Measurements from ENCODE around the gene IQSEC3. TPM values are rescaled to one million over a fixed set of nuclear protein-coding genes. Genes with fewer than 3 reads are reported as not detected.
"Not testable (repeated sequence)": the region's sequence is repeated elsewhere in the genome, so short reads cannot be mapped to it uniquely, and the experiment has no call there.

Gene IQSEC3
- total RNA-seq, 2 donors from 2014 or later: 0.16 TPM; not detected in 1

DNA sequence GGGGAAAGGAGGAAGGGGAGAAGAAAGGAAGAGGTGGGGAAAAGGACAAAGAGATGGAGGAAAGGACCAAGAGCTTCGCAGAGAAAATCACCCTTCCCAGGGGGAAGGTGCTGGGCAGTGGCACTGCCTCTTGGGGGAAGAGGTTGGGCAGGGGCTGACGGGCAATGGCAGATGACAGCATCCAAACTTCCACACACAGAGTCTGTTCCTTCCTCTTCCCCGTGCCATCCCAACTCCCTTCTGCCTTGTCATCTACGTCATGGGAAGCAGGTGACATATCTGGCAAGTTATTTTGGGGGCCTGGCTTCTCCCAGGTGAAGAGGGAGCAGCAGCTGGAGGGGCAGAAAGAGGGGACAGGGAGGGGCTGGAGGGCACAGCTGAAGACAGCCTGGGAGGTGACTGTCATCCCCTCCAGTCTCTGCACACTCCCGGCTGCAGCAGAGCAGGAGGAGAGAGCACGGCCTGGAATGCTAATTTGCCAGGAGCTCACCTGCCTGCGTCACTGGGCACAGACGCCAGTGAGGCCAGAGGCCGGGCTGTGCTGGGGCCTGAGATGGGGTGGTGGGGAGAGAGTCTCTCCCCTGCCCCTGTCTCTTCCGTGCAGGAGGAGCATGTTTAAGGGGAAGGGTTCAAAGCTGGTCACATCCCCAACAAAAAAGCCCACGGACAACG, 43.9 kb upstream of the IQSEC3 start:
- intact Hi-C loops (cut with DNase I): no loop called here
- H3K4me3 ChIP-seq: no peak overlapping the region
- H3K9ac ChIP-seq (ENCODE audit: low read depth in 2 of 2, low read length in 2 of 2): no peak overlapping the region
- TF ChIP-seq, protein P1, sequence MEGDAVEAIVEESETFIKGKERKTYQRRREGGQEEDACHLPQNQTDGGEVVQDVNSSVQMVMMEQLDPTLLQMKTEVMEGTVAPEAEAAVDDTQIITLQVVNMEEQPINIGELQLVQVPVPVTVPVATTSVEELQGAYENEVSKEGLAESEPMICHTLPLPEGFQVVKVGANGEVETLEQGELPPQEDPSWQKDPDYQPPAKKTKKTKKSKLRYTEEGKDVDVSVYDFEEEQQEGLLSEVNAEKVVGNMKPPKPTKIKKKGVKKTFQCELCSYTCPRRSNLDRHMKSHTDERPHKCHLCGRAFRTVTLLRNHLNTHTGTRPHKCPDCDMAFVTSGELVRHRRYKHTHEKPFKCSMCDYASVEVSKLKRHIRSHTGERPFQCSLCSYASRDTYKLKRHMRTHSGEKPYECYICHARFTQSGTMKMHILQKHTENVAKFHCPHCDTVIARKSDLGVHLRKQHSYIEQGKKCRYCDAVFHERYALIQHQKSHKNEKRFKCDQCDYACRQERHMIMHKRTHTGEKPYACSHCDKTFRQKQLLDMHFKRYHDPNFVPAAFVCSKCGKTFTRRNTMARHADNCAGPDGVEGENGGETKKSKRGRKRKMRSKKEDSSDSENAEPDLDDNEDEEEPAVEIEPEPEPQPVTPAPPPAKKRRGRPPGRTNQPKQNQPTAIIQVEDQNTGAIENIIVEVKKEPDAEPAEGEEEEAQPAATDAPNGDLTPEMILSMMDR (IDR thresholded peaks at IDR 0.05): no peak
- DNase-seq: no peak
- no peaks in the 10 kb centered on the region for H3K4me1 ChIP-seq
- no peak overlapping the region for H3K27ac ChIP-seq
- no peaks in the 10 kb centered on the region for H3K36me3 ChIP-seq
- no peaks in the 10 kb centered on the region for H3K27me3 ChIP-seq
- no peaks in the 10 kb centered on the region for H3K9me3 ChIP-seq

DNA sequence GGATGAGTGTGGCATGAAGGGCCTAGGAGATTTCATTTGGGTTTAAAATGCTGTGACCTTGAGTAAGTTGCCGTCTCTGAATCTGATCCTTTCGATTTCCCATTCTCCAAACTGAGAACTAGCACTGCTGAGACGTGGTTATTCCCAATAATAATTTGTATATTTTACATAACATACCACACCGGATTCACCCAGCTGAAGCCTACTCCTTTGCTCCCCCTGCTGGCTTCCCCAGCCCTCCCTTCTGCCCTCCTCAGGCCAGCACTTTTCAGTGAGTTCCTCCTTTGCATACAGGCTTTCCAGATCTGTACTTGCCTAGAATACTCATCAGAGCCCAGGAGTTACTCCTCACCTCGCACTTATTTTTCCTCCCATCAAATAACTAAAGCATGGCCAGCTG, 38.7 kb upstream of the IQSEC3 start:
- intact Hi-C loops (cut with DNase I); H3K27me3 ChIP-seq; H3K36me3 ChIP-seq; DNase-seq; H3K4me1 ChIP-seq; H3K27ac ChIP-seq; H3K4me3 ChIP-seq; H3K9me3 ChIP-seq; H3K9ac ChIP-seq (ENCODE audit: low read depth in 2 of 2, low read length in 2 of 2): not testable (repeated sequence)

DNA sequence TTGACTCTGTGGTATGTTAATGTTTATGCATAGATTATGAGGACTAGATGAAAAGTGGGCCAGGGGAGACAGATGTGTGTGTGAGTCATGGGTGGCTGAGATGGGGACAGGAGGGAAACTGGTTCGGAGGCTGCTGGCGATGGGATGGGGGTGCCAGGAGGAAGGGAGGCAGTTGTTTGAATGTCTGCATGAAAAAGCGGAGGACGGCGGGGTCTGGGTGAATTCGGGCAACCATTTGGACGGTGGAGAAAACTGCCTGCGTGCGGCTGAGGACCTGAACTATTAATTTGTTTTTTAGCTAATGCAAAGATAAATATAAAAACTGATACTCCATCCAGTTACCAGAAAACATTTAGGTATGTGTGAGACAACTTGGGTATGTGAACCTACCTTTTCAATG, 27.8 kb upstream of the IQSEC3 start:
- H3K27ac ChIP-seq; intact Hi-C loops (cut with DNase I); H3K9ac ChIP-seq (ENCODE audit: low read depth in 2 of 2, low read length in 2 of 2); H3K4me1 ChIP-seq; DNase-seq; H3K36me3 ChIP-seq; H3K27me3 ChIP-seq; H3K9me3 ChIP-seq; H3K4me3 ChIP-seq: not testable (repeated sequence)

DNA sequence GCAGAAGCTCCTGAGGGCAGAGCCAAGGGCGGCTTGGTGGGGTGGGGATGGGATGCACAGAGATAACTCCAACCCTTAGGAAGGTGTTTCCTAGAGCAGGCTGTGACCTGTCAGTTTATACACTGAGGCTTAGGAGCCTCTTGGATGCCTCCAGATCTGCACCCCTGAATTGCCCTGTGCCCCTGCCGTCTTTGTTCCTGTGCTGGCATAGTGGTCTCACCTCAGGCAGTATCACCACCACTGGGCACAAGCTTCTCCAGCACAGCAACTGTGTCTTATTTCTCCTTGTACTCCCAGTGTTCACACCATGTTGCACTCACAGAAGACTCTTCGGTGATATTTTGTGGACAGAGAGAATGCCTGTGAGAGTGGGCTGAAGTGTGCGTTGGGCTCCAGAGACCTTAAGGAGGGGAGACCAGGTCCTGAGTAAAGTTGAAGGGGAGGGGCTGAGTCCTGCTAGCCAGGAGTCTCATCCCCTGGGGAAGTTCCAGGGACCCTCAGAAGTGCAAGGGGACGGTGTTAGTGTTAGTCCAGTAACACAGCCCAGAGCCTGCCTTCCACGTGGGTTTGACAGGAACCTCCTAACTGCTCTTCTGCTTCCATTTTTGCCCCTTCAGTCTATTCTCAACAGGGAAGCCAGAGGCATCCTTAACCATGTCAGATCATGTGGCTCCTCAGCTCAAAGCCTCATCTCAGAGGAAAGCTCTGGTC, 26.9 kb upstream of the IQSEC3 start:
- H3K27ac ChIP-seq; H3K4me1 ChIP-seq; H3K36me3 ChIP-seq; H3K9me3 ChIP-seq; H3K9ac ChIP-seq (ENCODE audit: low read depth in 2 of 2, low read length in 2 of 2); H3K27me3 ChIP-seq; intact Hi-C loops (cut with DNase I); H3K4me3 ChIP-seq; DNase-seq: not testable (repeated sequence)

DNA sequence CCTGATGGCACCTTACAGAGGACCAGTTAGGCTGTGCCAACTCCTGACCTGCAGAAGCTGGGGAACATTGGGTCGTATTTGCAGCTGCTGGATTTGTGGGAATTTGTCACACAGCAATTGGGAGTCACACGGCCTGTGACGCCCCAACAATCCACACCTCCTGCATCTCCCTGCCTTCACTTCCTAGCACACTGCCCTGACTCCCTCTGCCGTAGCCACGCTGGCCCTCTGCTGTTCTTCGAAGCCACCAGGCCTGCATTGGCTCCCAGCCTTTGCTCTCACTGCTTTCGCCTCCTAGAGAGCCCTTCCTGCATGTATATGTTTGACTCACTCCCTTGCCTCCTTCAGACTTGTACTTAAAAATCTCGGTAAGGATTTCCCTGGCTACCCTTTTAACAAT, 22.2 kb upstream of the IQSEC3 start:
- H3K27ac ChIP-seq; H3K36me3 ChIP-seq; DNase-seq; H3K27me3 ChIP-seq; H3K9ac ChIP-seq (ENCODE audit: low read depth in 2 of 2, low read length in 2 of 2); H3K9me3 ChIP-seq; H3K4me1 ChIP-seq; intact Hi-C loops (cut with DNase I); H3K4me3 ChIP-seq: not testable (repeated sequence)

DNA sequence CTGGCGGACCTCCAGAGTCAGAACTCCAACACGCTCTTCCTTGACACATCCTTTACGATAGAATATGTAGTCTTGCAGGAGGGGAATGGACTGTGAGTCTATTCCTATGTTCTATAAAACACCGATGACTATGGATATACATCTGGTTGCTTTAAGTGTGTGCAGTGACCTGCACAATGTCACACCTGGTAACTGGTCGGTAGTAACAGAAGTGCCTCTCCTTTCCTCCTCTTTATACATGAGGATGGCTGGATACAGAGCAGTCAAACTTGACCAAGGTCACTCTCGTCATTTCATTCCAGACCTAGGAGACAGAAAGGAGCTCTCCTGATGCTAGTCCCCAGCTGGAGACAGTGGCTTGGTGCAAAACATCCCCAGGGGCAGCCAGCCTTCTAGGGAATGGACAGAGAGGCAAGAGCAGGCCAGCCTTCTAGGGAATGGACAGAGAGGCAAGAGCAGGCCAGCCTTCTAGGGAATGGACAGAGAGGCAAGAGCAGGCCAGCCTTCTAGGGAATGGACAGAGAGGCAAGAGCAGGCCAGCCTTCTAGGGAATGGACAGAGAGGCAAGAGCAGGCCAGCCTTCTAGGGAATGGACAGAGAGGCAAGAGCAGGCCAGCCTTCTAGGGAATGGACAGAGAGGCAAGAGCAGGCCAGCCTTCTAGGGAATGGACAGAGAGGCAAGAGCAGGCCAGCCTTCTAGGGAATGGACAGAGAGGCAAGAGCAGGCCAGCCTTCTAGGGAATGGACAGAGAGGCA, 21.2 kb upstream of the IQSEC3 start:
- H3K4me3 ChIP-seq; H3K27me3 ChIP-seq; H3K9me3 ChIP-seq; DNase-seq; H3K36me3 ChIP-seq; H3K9ac ChIP-seq (ENCODE audit: low read depth in 2 of 2, low read length in 2 of 2); intact Hi-C loops (cut with DNase I); H3K4me1 ChIP-seq; H3K27ac ChIP-seq: not testable (repeated sequence)

DNA sequence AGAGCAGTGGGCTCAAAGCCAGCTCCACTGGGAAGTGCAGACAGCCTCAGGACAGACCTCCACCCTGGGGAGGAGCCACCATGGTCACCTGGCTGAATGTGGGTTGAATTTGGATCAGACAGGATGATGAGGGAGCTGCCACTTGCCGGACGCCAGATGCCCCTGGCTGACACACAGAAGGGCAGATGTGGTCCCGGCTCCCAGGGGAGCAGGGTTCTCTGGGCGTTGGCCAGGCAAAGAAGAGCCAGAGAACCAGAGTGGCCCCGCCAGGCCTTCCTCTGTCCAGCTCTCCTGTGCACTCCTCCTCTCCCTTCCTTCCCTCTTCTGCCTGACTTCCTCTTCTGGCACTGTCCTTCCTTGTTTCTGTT, 20.6 kb upstream of the IQSEC3 start:
- H3K27ac ChIP-seq; intact Hi-C loops (cut with DNase I); DNase-seq; H3K27me3 ChIP-seq; H3K9ac ChIP-seq (ENCODE audit: low read depth in 2 of 2, low read length in 2 of 2); H3K36me3 ChIP-seq; H3K9me3 ChIP-seq; H3K4me1 ChIP-seq; H3K4me3 ChIP-seq: not testable (repeated sequence)

DNA sequence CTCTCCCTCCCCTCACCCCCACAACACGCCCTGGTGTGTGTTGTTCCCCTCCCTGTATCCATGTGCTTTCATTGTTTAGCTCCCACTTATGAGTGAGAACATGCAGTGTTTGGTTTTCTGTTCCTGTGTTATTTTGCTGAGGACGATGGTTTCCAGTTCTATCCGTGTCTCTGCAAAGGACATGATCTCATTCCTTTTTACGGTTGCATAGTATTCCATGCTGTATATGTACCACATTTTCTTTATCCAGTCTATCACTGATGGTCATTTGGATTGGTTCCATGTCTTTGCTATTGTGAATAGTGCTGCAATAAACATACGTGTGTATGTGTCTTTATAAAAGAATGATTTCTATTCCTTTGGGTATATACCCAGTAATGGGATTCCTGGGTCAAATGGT, 20.0 kb upstream of the IQSEC3 start:
- H3K27me3 ChIP-seq; H3K4me3 ChIP-seq; H3K4me1 ChIP-seq; intact Hi-C loops (cut with DNase I); H3K36me3 ChIP-seq; H3K27ac ChIP-seq; DNase-seq; H3K9ac ChIP-seq (ENCODE audit: low read depth in 2 of 2, low read length in 2 of 2); H3K9me3 ChIP-seq: not testable (repeated sequence)

DNA sequence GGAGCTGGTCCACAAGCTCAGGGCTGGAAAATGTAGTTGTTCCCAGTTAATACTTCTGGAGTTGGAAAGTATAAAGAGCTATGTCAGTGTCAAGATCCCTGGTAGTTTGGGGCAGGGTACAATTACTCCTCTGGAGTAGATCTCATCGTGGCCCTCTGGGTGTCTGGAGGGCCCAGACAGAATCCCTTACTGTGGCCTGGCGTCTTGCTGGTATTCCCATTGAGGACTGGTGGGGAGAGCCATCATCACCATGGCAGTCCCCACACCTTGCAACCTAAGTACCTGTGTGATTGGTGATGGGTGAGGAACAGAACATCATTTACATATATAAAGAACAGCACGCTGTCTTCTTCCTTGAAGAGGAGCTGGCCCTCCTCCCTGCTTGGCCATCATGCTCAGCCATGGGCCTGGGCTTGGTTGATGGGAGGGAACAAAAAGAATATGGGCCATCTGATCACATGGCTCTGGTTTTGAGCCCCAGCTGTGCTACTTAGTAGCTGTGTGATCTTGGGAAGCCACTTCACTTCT, 18.8 kb upstream of the IQSEC3 start:
- H3K9me3 ChIP-seq; DNase-seq; H3K4me1 ChIP-seq; H3K27ac ChIP-seq; H3K27me3 ChIP-seq; H3K36me3 ChIP-seq; H3K4me3 ChIP-seq; H3K9ac ChIP-seq (ENCODE audit: low read depth in 2 of 2, low read length in 2 of 2); intact Hi-C loops (cut with DNase I): not testable (repeated sequence)

DNA sequence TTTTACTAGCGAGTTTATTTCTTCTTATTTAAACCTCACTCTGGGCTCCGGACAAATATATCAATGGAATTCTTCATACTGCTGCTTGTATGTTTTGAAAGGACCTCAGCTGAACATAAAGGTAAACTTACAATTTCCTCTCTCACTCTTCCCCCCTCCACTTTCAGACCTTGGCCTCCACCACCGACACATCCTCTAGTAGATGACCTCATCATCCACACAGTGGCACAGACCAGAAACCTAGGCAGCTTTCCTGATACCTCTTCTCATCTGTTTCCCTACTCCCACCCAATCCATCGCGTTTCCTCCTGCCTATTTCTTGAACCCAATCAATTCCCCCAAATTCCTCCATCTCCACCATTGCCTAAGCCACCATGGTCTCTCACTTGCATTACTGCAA, 17.4 kb upstream of the IQSEC3 start:
- H3K9ac ChIP-seq (ENCODE audit: low read depth in 2 of 2, low read length in 2 of 2); H3K27me3 ChIP-seq; DNase-seq; H3K4me3 ChIP-seq; H3K27ac ChIP-seq; intact Hi-C loops (cut with DNase I); H3K4me1 ChIP-seq; H3K36me3 ChIP-seq; H3K9me3 ChIP-seq: not testable (repeated sequence)

DNA sequence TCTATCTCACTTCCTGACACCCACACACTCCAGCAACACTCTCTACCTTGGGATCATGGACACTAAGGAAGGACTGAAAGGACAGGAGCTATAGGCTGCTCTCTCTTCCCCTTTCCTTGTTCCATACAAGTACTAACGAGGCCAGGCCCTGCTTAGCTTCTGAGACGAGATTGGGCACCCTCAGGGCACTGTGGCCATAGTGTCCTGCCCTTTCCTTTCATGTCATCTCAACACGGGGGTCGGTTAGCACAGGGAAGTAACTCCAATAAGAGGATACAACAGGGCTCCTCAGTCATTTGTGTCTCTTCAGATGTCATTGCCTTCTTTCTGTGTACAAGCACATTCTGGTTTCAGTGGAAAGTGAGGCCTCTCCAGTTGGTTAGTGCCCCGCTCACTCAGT, 15.5 kb upstream of the IQSEC3 start:
- H3K9ac ChIP-seq (ENCODE audit: low read depth in 2 of 2, low read length in 2 of 2); H3K4me1 ChIP-seq; H3K4me3 ChIP-seq; H3K9me3 ChIP-seq; DNase-seq; H3K27me3 ChIP-seq; H3K36me3 ChIP-seq; H3K27ac ChIP-seq; intact Hi-C loops (cut with DNase I): not testable (repeated sequence)

DNA sequence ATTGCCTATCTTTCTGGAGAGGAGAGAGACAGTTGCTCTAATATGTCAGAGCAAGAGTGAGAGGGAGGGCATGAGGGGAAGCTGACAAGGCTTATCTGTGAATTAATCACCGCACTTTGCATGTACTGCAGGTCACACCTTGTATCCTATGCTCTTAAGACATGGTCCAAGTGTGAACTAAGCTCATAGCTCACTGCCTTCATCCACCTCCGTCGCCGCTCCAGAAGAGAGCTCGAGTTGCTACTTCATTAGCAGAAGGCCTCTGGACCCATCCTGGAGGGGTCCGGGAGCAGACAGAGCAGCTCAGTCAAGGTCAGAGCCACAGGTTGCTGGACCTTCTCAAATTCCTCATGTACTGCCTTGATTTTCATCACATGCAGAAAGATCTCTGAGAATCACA, 14.6 kb upstream of the IQSEC3 start:
- H3K27ac ChIP-seq; DNase-seq; H3K9ac ChIP-seq (ENCODE audit: low read depth in 2 of 2, low read length in 2 of 2); H3K9me3 ChIP-seq; H3K27me3 ChIP-seq; intact Hi-C loops (cut with DNase I); H3K4me1 ChIP-seq; H3K36me3 ChIP-seq; H3K4me3 ChIP-seq: not testable (repeated sequence)

Data from colonic mucosa (tissue), 4 donors.